Esophagus (tissue), 2 donors: ENCODE results near the gene KYAT1. TPM values are rescaled to one million over a fixed set of nuclear protein-coding genes. Genes with fewer than 3 reads are reported as not detected.
"Not testable (repeated sequence)": the region's sequence is repeated elsewhere in the genome, so short reads cannot be mapped to it uniquely, and the experiment has no call there.

Experiments used
- H3K27ac ChIP-seq, 2 donors: one replicate each; pipeline ENCODE4 v1.5.1; 2013; ENCODE audit warnings: low read depth in 2 of 2, mild to moderate bottlenecking in 2 of 2, inconsistent platforms in 1 of 2, low read length in 1 of 2, moderate library complexity in 1 of 2
- H3K27me3 ChIP-seq, 2 donors: one replicate each; pipeline ENCODE4 v1.6.1; 2013; ENCODE audit warnings: low read length in 2 of 2, control low read depth in 1 of 2, mild to moderate bottlenecking in 1 of 2; ENCODE audit not compliant: insufficient read depth in 2 of 2, control insufficient read depth in 1 of 2
- H3K36me3 ChIP-seq, 2 donors: one replicate each; pipeline ENCODE4 v1.6.1; 2013; ENCODE audit warnings: low read length in 1 of 2; ENCODE audit not compliant: control insufficient read depth in 2 of 2, insufficient read depth in 2 of 2
- H3K4me1 ChIP-seq, 2 donors: one replicate each; pipeline ENCODE4 v1.6.1; 2013; ENCODE audit warnings: low read length in 1 of 2; ENCODE audit not compliant: control insufficient read depth in 2 of 2, insufficient read depth in 2 of 2
- H3K4me3 ChIP-seq, 2 donors: one replicate each; pipeline ENCODE4 v1.5.1; 2013; ENCODE audit warnings: low read length in 2 of 2, mild to moderate bottlenecking in 2 of 2, low read depth in 1 of 2, moderate library complexity in 1 of 2
- H3K9me3 ChIP-seq, 2 donors: one replicate each; pipeline ENCODE4 v1.6.1; 2013; ENCODE audit warnings: mild to moderate bottlenecking in 2 of 2, low read depth in 1 of 2, low read length in 1 of 2, moderate library complexity in 1 of 2; ENCODE audit not compliant: control insufficient read depth in 2 of 2, insufficient read depth in 1 of 2
- WGBS, 2 donors: extraction: QIAGEN DNeasy Blood & Tissue Kit; methylation state at CpG; one replicate each; pipeline ENCODE4 v1.1.7; 2013; 5-methylcytosine and 5-hydroxymethylcytosine counted together
- polyA plus RNA-seq, 2 donors: library from polyadenylated mRNA; stranded (reverse); fragments of 200-250 nt; gene quantifications; one replicate each; pipeline ENCODE4 v1.2.3, GENCODE V29; 2013
- donor health status: healthy with polysubstance abuse.
- donor health status: Bipolar disorder and iron deficiency.

Gene KYAT1
- polyA plus RNA-seq, 2 donors = 4.0 to 6.7 TPM

DNA sequence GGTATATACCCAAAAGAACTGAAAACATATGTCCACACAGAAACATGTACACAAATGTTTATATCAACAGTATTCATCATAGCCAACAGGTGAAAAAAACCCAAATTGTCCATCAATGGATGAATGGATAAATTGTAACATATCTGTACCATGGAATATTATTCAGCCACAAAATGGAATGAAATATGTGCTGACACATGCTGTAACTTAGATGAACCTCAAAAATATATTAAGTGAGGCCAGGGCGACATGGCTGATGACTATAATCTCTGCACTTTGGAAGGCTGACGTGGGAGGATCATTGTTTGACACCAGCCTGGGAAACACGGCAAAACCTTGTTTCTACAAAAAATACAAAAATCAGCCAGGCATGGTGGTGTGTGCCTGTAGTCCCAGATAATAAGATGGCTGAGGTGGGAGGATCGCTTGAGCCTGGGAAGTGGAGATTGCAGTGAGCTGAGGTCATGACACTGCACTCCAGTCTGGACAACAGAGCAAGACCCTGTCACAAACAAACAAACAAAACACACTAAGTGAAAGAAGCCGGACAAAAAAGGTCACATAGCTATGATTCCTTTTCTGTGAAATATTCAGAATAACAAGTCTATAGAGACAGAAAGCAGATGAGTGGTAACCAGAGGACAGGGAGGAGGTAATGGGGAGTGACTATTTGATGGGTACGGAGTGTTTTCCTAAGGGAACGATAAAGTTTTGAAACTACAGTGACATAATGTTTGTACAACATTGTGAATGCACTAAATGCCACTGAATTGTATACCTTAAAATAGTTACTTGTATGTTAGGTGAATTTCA is 11.4 kb downstream of the KYAT1 start:
- Histone ChIP-seq H3K9me3 (no peaks in the 10 kb centered on the region), H3K27ac (no peak overlapping the region), H3K4me3 (no peak overlapping the region), H3K4me1 (no peaks in the 10 kb centered on the region), H3K36me3 (no peaks in the 10 kb centered on the region), H3K27me3 (no peaks in the 10 kb centered on the region)
- WGBS, 2 donors = 87 to 89% methylated on average over 7 of the region's 7 CpGs

DNA sequence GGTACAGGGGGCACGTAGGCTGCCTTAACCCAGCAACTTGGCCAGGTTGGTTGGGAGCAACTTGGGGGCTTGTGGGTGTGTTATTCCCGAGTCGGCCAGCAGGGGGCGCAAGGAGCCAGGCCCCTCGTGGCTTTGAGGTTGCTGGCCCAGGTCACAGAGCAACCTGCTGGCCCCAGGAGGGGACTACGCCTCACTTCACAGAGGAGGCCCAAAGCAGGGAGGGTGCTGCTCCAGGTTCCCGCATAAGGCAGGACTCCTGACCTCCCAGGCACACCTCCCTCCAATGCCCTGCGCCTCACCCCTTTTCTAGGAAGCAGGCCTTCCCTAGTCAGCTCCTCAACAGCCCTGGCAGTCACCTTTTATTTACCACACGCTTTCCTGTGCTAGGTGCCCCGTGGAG is 18.1 kb downstream of the KYAT1 start:
- Histone ChIP-seq H3K27me3 (no peaks in the 10 kb centered on the region), H3K27ac (no peak overlapping the region), H3K4me3 (no peak overlapping the region), H3K4me1 (peaks cover 0 to 14% of the 10 kb centered on the region in 2 donors), H3K36me3 (no peaks in the 10 kb centered on the region), H3K9me3 (no peaks in the 10 kb centered on the region)
- WGBS, 2 donors = 23 to 25% methylated on average over 10 of the region's 10 CpGs

DNA sequence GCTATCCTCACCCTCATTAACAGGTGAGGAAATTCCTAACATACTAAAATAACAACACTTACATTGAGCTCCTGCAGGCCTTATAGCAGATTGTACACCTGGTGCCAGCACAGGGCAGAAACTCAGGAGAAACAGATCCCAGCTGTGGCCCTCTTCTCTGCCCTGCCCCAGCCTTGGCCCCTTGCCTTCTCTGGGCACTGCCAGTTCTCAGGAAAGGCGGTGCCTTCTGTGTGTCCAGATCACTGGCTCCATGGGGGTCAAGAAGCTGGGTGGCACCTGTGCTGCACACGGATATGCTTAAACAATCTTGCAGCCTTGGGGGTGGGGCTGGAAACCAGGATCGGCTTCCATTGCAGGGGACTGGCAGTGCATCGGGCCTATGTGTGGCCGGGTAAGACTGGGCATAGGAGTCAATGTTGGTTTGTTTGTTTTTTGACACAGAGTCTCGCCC is 19.3 kb downstream of the KYAT1 start:
- no peaks in the 10 kb centered on the region for H3K27me3 ChIP-seq
- H3K36me3 ChIP-seq = no peaks in the 10 kb centered on the region
- peak overlapping the region; percentile 61 to 70 for H3K27ac ChIP-seq
- H3K4me1 ChIP-seq = peaks cover 0 to 14% of the 10 kb centered on the region in 2 donors
- WGBS, 2 donors = 64 to 66% methylated on average over 6 of the region's 6 CpGs
- H3K9me3 ChIP-seq = no peaks in the 10 kb centered on the region
- H3K4me3 ChIP-seq = no peak overlapping the region

DNA sequence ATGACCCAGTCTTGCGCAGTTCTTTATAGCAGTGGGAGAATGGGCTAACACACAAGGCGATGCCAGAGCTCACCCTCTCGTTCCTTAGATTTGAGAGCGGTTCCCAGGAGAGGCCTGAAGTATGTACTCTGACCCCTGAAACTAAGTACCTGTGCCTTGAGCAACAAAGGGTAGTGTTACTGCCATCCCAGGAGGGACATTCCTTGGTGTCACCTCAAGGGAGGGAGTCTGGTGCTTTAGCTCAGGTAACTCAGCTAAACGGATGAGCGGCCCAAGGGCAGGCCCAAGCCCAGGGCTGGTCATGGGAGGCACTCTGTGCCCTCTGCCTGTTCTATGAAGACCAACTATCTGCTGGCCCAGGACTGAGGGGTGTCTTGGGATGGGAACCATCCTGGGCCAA is 20.2 kb downstream of the KYAT1 start:
- H3K4me1 ChIP-seq = peaks cover 0 to 14% of the 10 kb centered on the region in 2 donors
- no peaks in the 10 kb centered on the region for H3K36me3 ChIP-seq
- WGBS, 2 donors = 80 to 82% methylated on average over 6 of the region's 6 CpGs

GRCh38 chr9:128860937-128861336 is 20.8 kb downstream of the KYAT1 start:
- no peak overlapping the region for H3K4me3 ChIP-seq
- H3K4me1 ChIP-seq = peaks cover 0 to 14% of the 10 kb centered on the region in 2 donors
- no peaks in the 10 kb centered on the region for H3K9me3 ChIP-seq
- H3K27me3 ChIP-seq = no peaks in the 10 kb centered on the region
- 62 to 77% methylated on average over 5 of the region's 5 CpGs for WGBS, 2 donors
- H3K36me3 ChIP-seq = no peaks in the 10 kb centered on the region
- peak overlapping the region in 1 of 2 donors; percentile 85 for H3K27ac ChIP-seq

More for the DNA sequence above, 20.2 kb downstream of the KYAT1 start:
- Histone ChIP-seq H3K9me3 (no peaks in the 10 kb centered on the region), H3K27ac (no peak overlapping the region), H3K27me3 (no peaks in the 10 kb centered on the region), H3K4me3 (no peak overlapping the region)

GRCh38 chr9:128858476-128858875 is 23.3 kb downstream of the KYAT1 start:
- not testable (repeated sequence) for H3K27me3 ChIP-seq, H3K4me1 ChIP-seq, H3K27ac ChIP-seq, H3K4me3 ChIP-seq, H3K9me3 ChIP-seq, H3K36me3 ChIP-seq
- WGBS, 2 donors = 93 to 94% methylated on average over 7 of the region's 7 CpGs

DNA sequence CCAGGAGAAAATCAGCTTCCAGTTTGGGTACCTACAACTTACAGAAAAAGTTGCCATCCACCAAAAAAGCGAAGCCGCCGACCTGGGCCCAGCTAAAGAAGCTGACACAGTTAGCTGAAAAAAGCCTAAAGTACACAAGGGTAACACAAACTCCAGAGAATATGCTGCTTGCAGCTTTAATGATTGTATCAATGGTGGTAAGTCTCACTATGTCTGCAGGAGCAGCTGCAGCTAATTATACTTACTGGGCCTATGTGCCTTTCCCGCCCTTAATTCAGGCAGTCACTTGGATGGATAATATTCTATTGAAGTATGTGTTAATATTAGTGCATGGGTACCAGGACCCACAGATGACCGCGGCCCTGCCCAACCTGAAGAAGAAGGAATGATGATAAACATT is 27.3 kb downstream of the KYAT1 start:
- not testable (repeated sequence) for H3K9me3 ChIP-seq, H3K4me1 ChIP-seq, H3K27ac ChIP-seq, H3K36me3 ChIP-seq, H3K27me3 ChIP-seq, H3K4me3 ChIP-seq
- WGBS, 2 donors = 93 to 95% methylated on average over 6 of the region's 6 CpGs

GRCh38 chr9:128852646-128853045 is 29.1 kb downstream of the KYAT1 start:
- not testable (repeated sequence) for H3K4me1 ChIP-seq, H3K36me3 ChIP-seq, H3K27me3 ChIP-seq, H3K27ac ChIP-seq, H3K9me3 ChIP-seq, H3K4me3 ChIP-seq
- WGBS, 2 donors = 80 to 85% methylated on average over 2 of the region's 2 CpGs

GRCh38 chr9:128851779-128852600 is 29.8 kb downstream of the KYAT1 start:
- WGBS, 2 donors = 71 to 72% methylated on average over 10 of the region's 10 CpGs
- not testable (repeated sequence) for H3K27ac ChIP-seq, H3K9me3 ChIP-seq, H3K4me1 ChIP-seq, H3K36me3 ChIP-seq, H3K27me3 ChIP-seq, H3K4me3 ChIP-seq
